GM12891 (cell line): ENCODE data around the gene CDC42EP3.

Experiments used
- POLR2A ChIP-seq: IDR thresholded peaks from 2 replicates; pipeline ENCODE4 v1.6.1; 2011; ENCODE audit warnings: low read depth, low read length, control low read depth
- POLR2AphosphoS5 ChIP-seq: IDR thresholded peaks from 2 replicates; pipeline ENCODE4 v1.6.1; 2011; ENCODE audit warnings: low read depth, low read length, control low read depth
- TAF1 ChIP-seq: IDR thresholded peaks from 2 replicates; pipeline ENCODE4 v1.6.1; 2011; ENCODE audit warnings: low read depth, low read length, control low read depth

- no peak for TF ChIP-seq POLR2A
- no peak for TF ChIP-seq TAF1
- no peak for TF ChIP-seq POLR2AphosphoS5
These were observed 49.2 kb upstream of the CDC42EP3 start for GRCh38 chr2:37720533-37721200.
